Measurements from ENCODE around the gene AIPL1. TPM values are rescaled to one million over a fixed set of nuclear protein-coding genes. Genes with fewer than 3 reads are reported as not detected.

Gene AIPL1
- total RNA-seq, 8 experiments from 2014 or later, result 0.08 to 1.00 (median 0.39) TPM; not detected in 4

- whole genome bisulfite sequencing, 10 experiments, result 0 to 100% (median 8%) methylated on average over 1 to 8 of the region's 14 CpGs; no CpG with 5 or more reads in 4 of the 10 experiments
- no peak overlapping the region for H3K4me3 ChIP-seq
- peak; percentile 56 to 88 (median 77) for ATAC-seq (replicated peaks in 6 of 8)
- in situ Hi-C loops (cut with MboI; ENCODE audit: low pct_unique_long_range_greater_than_20kb in 2 of 9, low sequenced_read_pairs in 9 of 9, unreplicated experiment in 9 of 9), result no loop called here
- peaks cover 29 to 31% of the 10 kb centered on the region in 2 donors for H3K4me1 ChIP-seq (replicated peaks in 1 of 2)
- H3K27ac ChIP-seq, result peak overlapping the region in 1 of 2 donors; percentile 12
These were observed 38.3 kb upstream of the AIPL1 start for GRCh38 chr17:6473128-6473767.

GRCh38 chr17:6472517-6472916, 37.6 kb upstream of the AIPL1 start:
- H3K4me3 ChIP-seq, result no peak overlapping the region
- peak overlapping the region in 1 of 2 donors; percentile 12 for H3K27ac ChIP-seq
- H3K4me1 ChIP-seq (replicated peaks in 1 of 2), result peaks cover 24 to 29% of the 10 kb centered on the region in 2 donors
- in situ Hi-C loops (cut with MboI; ENCODE audit: low pct_unique_long_range_greater_than_20kb in 2 of 9, low sequenced_read_pairs in 9 of 9, unreplicated experiment in 9 of 9), result no loop called here
- 83% methylated on average over 2 of the region's 10 CpGs; no CpG with 5 or more reads in 9 of the 10 experiments for WGBS, 10 experiments
- no peak for ATAC-seq (replicated peaks in 6 of 8)

- in situ Hi-C loops (cut with MboI; ENCODE audit: low pct_unique_long_range_greater_than_20kb in 2 of 9, low sequenced_read_pairs in 9 of 9, unreplicated experiment in 9 of 9), result no loop called here
- ATAC-seq (replicated peaks in 6 of 8), result peak in 7 of 8 experiments; percentile 17 to 88 (median 32)
- H3K27ac ChIP-seq, result no peak overlapping the region
These were observed 36.9 kb upstream of the AIPL1 start for GRCh38 chr17:6471531-6472465.

GRCh38 chr17:6470751-6471521, 36.0 kb upstream of the AIPL1 start:
- no peak overlapping the region for H3K4me3 ChIP-seq
- H3K4me1 ChIP-seq (replicated peaks in 1 of 2), result peaks cover 9 to 16% of the 10 kb centered on the region in 2 donors
- ATAC-seq (replicated peaks in 6 of 8), result peak in 1 of 8 experiments; percentile 1
- in situ Hi-C loops (cut with MboI; ENCODE audit: low pct_unique_long_range_greater_than_20kb in 2 of 9, low sequenced_read_pairs in 9 of 9, unreplicated experiment in 9 of 9), result no loop called here
- whole genome bisulfite sequencing, 10 experiments, result 90% methylated on average over 2 of the region's 17 CpGs; no CpG with 5 or more reads in 9 of the 10 experiments
- H3K27ac ChIP-seq, result no peak overlapping the region

More at GRCh38 chr17:6471531-6472465, 36.9 kb upstream of the AIPL1 start:
- Histone ChIP-seq H3K4me1 (replicated peaks in 1 of 2) (peaks cover 17 to 23% of the 10 kb centered on the region in 2 donors), H3K4me3 (no peak overlapping the region)
- WGBS, 10 experiments, result 36 to 100% (median 69%) methylated on average over 1 to 10 of the region's 19 CpGs; no CpG with 5 or more reads in 2 of the 10 experiments

GRCh38 chr17:6470146-6470718, 35.3 kb upstream of the AIPL1 start:
- in situ Hi-C loops (cut with MboI; ENCODE audit: low pct_unique_long_range_greater_than_20kb in 2 of 9, low sequenced_read_pairs in 9 of 9, unreplicated experiment in 9 of 9), result no loop called here
- no peak for ATAC-seq (replicated peaks in 6 of 8)
- Histone ChIP-seq H3K27ac (no peak overlapping the region), H3K4me1 (replicated peaks in 1 of 2) (peaks cover 3 to 14% of the 10 kb centered on the region in 2 donors), H3K4me3 (no peak overlapping the region)
- 100% methylated on average over 2 to 5 of the region's 24 CpGs; no CpG with 5 or more reads in 7 of the 10 experiments for WGBS, 10 experiments

- ATAC-seq (replicated peaks in 6 of 8), result no peak
- in situ Hi-C loops (cut with MboI; ENCODE audit: low pct_unique_long_range_greater_than_20kb in 2 of 9, low sequenced_read_pairs in 9 of 9, unreplicated experiment in 9 of 9), result no loop called here
- WGBS, 10 experiments, result 40 to 93% (median 80%) methylated on average over 1 to 10 of the region's 23 CpGs; no CpG with 5 or more reads in 2 of the 10 experiments
- H3K4me1 ChIP-seq (replicated peaks in 1 of 2), result peaks cover 0 to 5% of the 10 kb centered on the region in 2 donors
- H3K27ac ChIP-seq, result no peak overlapping the region
- no peak overlapping the region for H3K4me3 ChIP-seq
These were observed 33.3 kb upstream of the AIPL1 start for GRCh38 chr17:6468051-6468790.

GRCh38 chr17:6467567-6467966, 32.6 kb upstream of the AIPL1 start:
- no peak overlapping the region for H3K27ac ChIP-seq
- no peak overlapping the region for H3K4me3 ChIP-seq
- 67 to 91% (median 67%) methylated on average over 1 of the region's 1 CpG; no CpG with 5 or more reads in 7 of the 10 experiments for WGBS, 10 experiments
- no peak for ATAC-seq (replicated peaks in 6 of 8)
- in situ Hi-C loops (cut with MboI; ENCODE audit: low pct_unique_long_range_greater_than_20kb in 2 of 9, low sequenced_read_pairs in 9 of 9, unreplicated experiment in 9 of 9), result no loop called here
- H3K4me1 ChIP-seq (replicated peaks in 1 of 2), result no peaks in the 10 kb centered on the region

GRCh38 chr17:6465206-6466003, 30.5 kb upstream of the AIPL1 start:
- H3K4me3 ChIP-seq, result no peak overlapping the region
- no peak for ATAC-seq (replicated peaks in 6 of 8)
- peaks cover 3 to 11% of the 10 kb centered on the region in 2 donors for H3K4me1 ChIP-seq (replicated peaks in 1 of 2)
- 0 to 93% (median 77%) methylated on average over 2 to 14 of the region's 19 CpGs; no CpG with 5 or more reads in 1 of the 10 experiments for WGBS, 10 experiments
- in situ Hi-C loops (cut with MboI; ENCODE audit: low pct_unique_long_range_greater_than_20kb in 2 of 9, low sequenced_read_pairs in 9 of 9, unreplicated experiment in 9 of 9), result no loop called here
- no peak overlapping the region for H3K27ac ChIP-seq

- 20 to 100% (median 80%) methylated on average over 1 to 8 of the region's 14 CpGs; no CpG with 5 or more reads in 1 of the 10 experiments for WGBS, 10 experiments
- H3K4me3 ChIP-seq, result no peak overlapping the region
- in situ Hi-C loops (cut with MboI; ENCODE audit: low pct_unique_long_range_greater_than_20kb in 2 of 9, low sequenced_read_pairs in 9 of 9, unreplicated experiment in 9 of 9), result no loop called here
- ATAC-seq (replicated peaks in 6 of 8), result no peak
- H3K4me1 ChIP-seq (replicated peaks in 1 of 2), result peaks cover 3 to 15% of the 10 kb centered on the region in 2 donors
- no peak overlapping the region for H3K27ac ChIP-seq
These were observed 29.6 kb upstream of the AIPL1 start for GRCh38 chr17:6464446-6465041.

- Histone ChIP-seq H3K27ac (no peak overlapping the region), H3K4me1 (replicated peaks in 1 of 2) (peaks cover 3 to 15% of the 10 kb centered on the region in 2 donors), H3K4me3 (no peak overlapping the region)
- WGBS, 10 experiments, result 75 to 96% (median 89%) methylated on average over 2 to 9 of the region's 24 CpGs; no CpG with 5 or more reads in 6 of the 10 experiments
- in situ Hi-C loops (cut with MboI; ENCODE audit: low pct_unique_long_range_greater_than_20kb in 2 of 9, low sequenced_read_pairs in 9 of 9, unreplicated experiment in 9 of 9), result no loop called here
- ATAC-seq (replicated peaks in 6 of 8), result no peak
These were observed 28.9 kb upstream of the AIPL1 start for GRCh38 chr17:6463616-6464445.

Data from motor neuron (in vitro differentiated cells).